ENCODE data around the gene LSM8. TPM values are rescaled to one million over a fixed set of nuclear protein-coding genes. Genes with fewer than 3 reads are reported as not detected.

Gene LSM8
- total and polyA plus RNA-seq, 2 experiments from 2014 or later, result 95.4 to 100 TPM

- TF ChIP-seq ETS1 (IDR thresholded peaks at IDR 0.05) (no peak), STAT1 (IDR thresholded peaks at IDR 0.05; ENCODE audit: unreplicated experiment) (no peak), JUNB (IDR thresholded peaks at IDR 0.05; ENCODE audit: unreplicated experiment) (no peak), EZH2phosphoT487 (IDR thresholded peaks at IDR 0.05; ENCODE audit: unreplicated experiment) (no peak)
These were observed 30.8 kb downstream of the LSM8 start (continued) for GRCh38 chr7:118214833-118215182.

GRCh38 chr7:118217210-118217619 is 33.3 kb downstream of the LSM8 start:
- H3K27me3 ChIP-seq (ENCODE audit: insufficient read depth), result no peaks in the 10 kb centered on the region
- H3K27me3 Mint-ChIP-seq (ENCODE audit: insufficient read depth, low read depth, poor library complexity), result peaks cover 12% of the 10 kb centered on the region
- no peaks in the 10 kb centered on the region for H3K4me1 ChIP-seq (ENCODE audit: insufficient read depth)
- no peaks in the 10 kb centered on the region for H3K79me2 ChIP-seq (replicated peaks; ENCODE audit: insufficient read depth)
- peaks cover 4% of the 10 kb centered on the region; the same call in 1 of the 3 replicates for H3K4me1 Mint-ChIP-seq
- H4K20me1 ChIP-seq (replicated peaks; ENCODE audit: insufficient read depth), result no peaks in the 10 kb centered on the region
- DNase-seq (ENCODE audit: low spot score), result no peak
- no peaks in the 10 kb centered on the region for H3K36me3 ChIP-seq (ENCODE audit: insufficient read depth)
- no peaks in the 10 kb centered on the region; the same call in 2 of the 3 replicates for H3K9me3 Mint-ChIP-seq
- H3K27ac ChIP-seq (ENCODE audit: low read depth), result no peak overlapping the region
- no peaks in the 10 kb centered on the region for H3F3A ChIP-seq (replicated peaks; ENCODE audit: low read depth)
- H2AFZ ChIP-seq, result no peak overlapping the region
- no peak overlapping the region for H3K4me3 ChIP-seq
- H3K9me2 ChIP-seq (ENCODE audit: insufficient read depth), result no peaks in the 10 kb centered on the region
- no peaks in the 10 kb centered on the region for H3K36me3 Mint-ChIP-seq (ENCODE audit: low read depth)
- no peak overlapping the region for H3K27ac Mint-ChIP-seq
- no peak overlapping the region for H3K4me3 Mint-ChIP-seq
- no peak overlapping the region for H3K4me2 ChIP-seq
- ATAC-seq, result no peak
- TF ChIP-seq ZNF462 (CRISPR knock-in tag; IDR thresholded peaks at IDR 0.05) (no peak), REST (IDR thresholded peaks at IDR 0.05; ENCODE audit: unreplicated experiment) (no peak), STAT1 (IDR thresholded peaks at IDR 0.05; ENCODE audit: unreplicated experiment) (no peak), CREB1 (CRISPR knock-in tag; IDR thresholded peaks at IDR 0.05; ENCODE audit: low read depth) (no peak), ETS1 (IDR thresholded peaks at IDR 0.05) (no peak), EZH2phosphoT487 (IDR thresholded peaks at IDR 0.05; ENCODE audit: unreplicated experiment) (no peak), POLR2AphosphoS5 (IDR thresholded peaks at IDR 0.05; ENCODE audit: low read depth) (no peak), ZNF331 (CRISPR knock-in tag; IDR thresholded peaks at IDR 0.05; ENCODE audit: low read depth) (no peak), NANOG (IDR thresholded peaks at IDR 0.05; ENCODE audit: borderline replicate concordance) (no peak), ZNF114 (CRISPR knock-in tag; IDR thresholded peaks at IDR 0.05) (no peak), JUNB (IDR thresholded peaks at IDR 0.05; ENCODE audit: unreplicated experiment) (no peak), CTCF (conservative IDR thresholded peaks at IDR 0.05; ENCODE audit: low read depth in 2 of 2) (no peak)
